Sigmoid colon (tissue), 4 donors: Measurements from ENCODE around the gene DNAAF6.

Source experiments
- CTCF ChIP-seq, 4 experiments: fragments of 450-650 bp in 3 of 4; fragments of 200-600 bp in 1 of 4; IDR thresholded peaks; one replicate each; pipeline ENCODE4 v1.5.1; 2016 to 2019; ENCODE audit warnings: antibody characterized with exemption in 4 of 4, mild to moderate bottlenecking in 3 of 4, moderate library complexity in 2 of 4
- POLR2A ChIP-seq, 2 donors: fragments of 450-650 bp; IDR thresholded peaks; one replicate each; pipeline ENCODE4 v1.6.1; 2016; ENCODE audit warnings: antibody characterized with exemption in 2 of 2, mild to moderate bottlenecking in 2 of 2, moderate library complexity in 2 of 2
- POLR2AphosphoS5 ChIP-seq, 4 donors: sonication (generic); formaldehyde crosslinking; IDR thresholded peaks; one replicate each; pipeline ENCODE4 v1.6.1; 2017; ENCODE audit warnings: antibody characterized with exemption in 4 of 4

DNA sequence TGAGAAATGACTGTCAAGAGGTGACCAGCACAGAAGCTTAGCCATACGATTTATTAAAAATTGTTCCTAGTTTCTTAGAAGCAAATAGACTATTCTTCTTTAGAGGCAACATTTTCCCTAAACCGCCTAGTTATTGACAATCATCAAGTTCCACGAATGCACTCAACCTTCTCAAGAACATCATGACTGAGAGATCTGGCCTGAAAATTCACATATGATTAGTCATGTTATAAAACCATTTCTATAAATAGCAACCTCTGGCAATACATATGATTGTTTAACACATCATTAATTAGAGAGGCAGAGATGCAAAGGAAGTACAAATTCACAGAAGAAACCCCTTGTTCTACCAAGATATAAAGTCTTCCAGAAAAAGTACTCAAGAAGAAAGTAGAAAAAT is 6.9 kb upstream of the DNAAF6 start:
- TF ChIP-seq CTCF (IDR thresholded peaks at IDR 0.05) (no peak), POLR2A (IDR thresholded peaks at IDR 0.05) (no peak), POLR2AphosphoS5 (IDR thresholded peaks at IDR 0.05) (no peak)
